Measurements from ENCODE around the gene NFE2. TPM values are rescaled to one million over a fixed set of nuclear protein-coding genes. Genes with fewer than 3 reads are reported as not detected.

Gene NFE2
- total RNA-seq, 1 experiment from 2014 or later = not detected

DNA sequence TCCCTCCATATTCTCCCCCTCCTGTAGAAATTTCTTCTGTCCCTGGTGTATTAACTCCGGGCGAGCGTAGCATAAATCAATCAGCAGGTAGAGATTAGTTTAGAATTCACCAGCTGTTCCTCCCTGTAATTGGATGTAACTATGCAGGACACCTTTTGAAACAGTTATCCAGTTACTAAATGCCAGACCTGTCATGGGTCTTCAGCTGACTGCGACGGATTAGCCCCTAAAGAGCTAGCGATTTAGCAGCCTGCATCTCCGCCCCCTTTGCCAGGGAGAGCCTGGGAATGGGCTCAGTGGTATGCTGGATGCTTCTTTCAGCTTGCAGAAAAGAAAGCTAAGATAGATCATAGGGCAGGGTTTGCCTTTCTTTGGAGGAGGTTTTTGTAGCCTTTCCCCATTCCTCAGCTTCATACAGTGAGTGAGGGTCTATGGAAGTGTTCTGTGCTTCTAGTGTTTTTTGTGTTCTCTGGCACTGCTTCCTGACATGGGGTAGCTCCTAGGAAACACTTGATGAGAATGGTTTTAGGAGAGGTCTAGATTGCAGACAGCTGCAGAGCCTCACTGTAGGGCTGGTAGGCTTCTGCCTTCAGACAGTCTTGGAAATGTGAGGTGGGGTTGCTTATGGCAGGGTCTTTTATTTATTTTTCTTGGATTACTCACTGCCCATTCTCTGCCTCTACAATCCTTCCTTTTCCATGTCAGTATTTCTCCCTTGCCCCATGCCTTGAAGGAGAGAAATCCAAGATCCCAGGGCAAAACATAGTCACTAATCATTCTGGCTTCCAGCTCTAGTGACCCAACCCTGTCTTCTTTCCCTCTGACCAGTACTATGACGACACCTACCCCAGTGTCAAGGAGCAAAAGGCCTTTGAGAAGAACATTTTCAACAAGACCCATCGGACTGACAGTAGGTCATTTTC is 40.8 kb upstream of the NFE2 start:
- H3K4me3 ChIP-seq (ENCODE audit: low read depth, low read length, poor library complexity, severe bottlenecking) = no peak overlapping the region
- ChIA-PET POLR2A (ENCODE audit: low non-redundant PET) (interaction anchor here (0.6 kb wide), 1 partner anchor 1665 kb away, joined by 5 read pairs; no protein-coding TSS in a partner anchor), CTCF (interaction anchor here (0.5 kb wide), 1 partner anchor 17 kb away, joined by 5 read pairs; the partner anchor contains the start of gene COPZ1)
- BruUV-seq (replicated peaks) = no TSS peak
- H3K27me3 ChIP-seq (replicated peaks; ENCODE audit: insufficient read depth, low read depth, low read length, poor library complexity) = no peaks in the 10 kb centered on the region
- no peak for DNase-seq (ENCODE audit: low spot score)
- H3K9me3 ChIP-seq (ENCODE audit: low read depth, low read length, poor library complexity, severe bottlenecking) = no peaks in the 10 kb centered on the region
- intact Hi-C loops (cut with micrococcal nuclease; ENCODE audit: unreplicated experiment) = no loop called here
- H3K4me1 ChIP-seq (ENCODE audit: insufficient read depth, low read length, poor library complexity, severe bottlenecking) = peaks cover 9% of the 10 kb centered on the region
- no peak overlapping the region for H3K27ac ChIP-seq (ENCODE audit: low read depth, low read length, poor library complexity, severe bottlenecking)
- no peak for TF ChIP-seq CTCF (conservative IDR thresholded peaks at IDR 0.05; ENCODE audit: low read depth, low read length)
- TF ChIP-seq EZH2 (IDR thresholded peaks at IDR 0.05; ENCODE audit: borderline replicate concordance, low read depth, low read length, poor library complexity, severe bottlenecking) = no peak
- H3K36me3 ChIP-seq (ENCODE audit: insufficient read depth, low read length, poor library complexity, severe bottlenecking) = peaks cover 44% of the 10 kb centered on the region

DNA sequence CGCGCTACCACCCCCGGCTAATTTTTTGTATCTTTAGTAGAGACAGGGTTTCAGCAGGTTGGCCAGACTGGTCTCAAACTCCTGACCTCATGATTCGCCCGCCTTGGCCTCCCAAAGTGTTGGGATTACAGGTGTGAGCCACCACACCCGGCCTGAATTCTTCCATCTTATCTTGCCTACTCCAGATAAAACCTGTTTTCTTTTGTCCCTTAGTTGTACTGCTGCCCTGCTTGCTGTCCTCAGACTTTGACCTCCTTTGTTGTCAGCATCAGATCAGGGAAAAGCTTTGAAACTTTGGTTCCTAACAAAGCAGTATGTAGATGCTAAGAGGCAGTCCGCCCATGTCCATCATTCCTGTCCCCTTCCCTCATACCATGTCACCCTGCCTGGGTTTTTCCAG is 40.0 kb upstream of the NFE2 start:
- Histone ChIP-seq H3K36me3 (ENCODE audit: insufficient read depth, low read length, poor library complexity, severe bottlenecking) (peaks cover 42% of the 10 kb centered on the region), H3K9me3 (ENCODE audit: low read depth, low read length, poor library complexity, severe bottlenecking) (no peaks in the 10 kb centered on the region), H3K4me3 (ENCODE audit: low read depth, low read length, poor library complexity, severe bottlenecking) (no peak overlapping the region), H3K4me1 (ENCODE audit: insufficient read depth, low read length, poor library complexity, severe bottlenecking) (peaks cover 11% of the 10 kb centered on the region), H3K27ac (ENCODE audit: low read depth, low read length, poor library complexity, severe bottlenecking) (no peak overlapping the region), H3K27me3 (replicated peaks; ENCODE audit: insufficient read depth, low read depth, low read length, poor library complexity) (no peaks in the 10 kb centered on the region)
- no TSS peak for BruUV-seq (replicated peaks)
- intact Hi-C loops (cut with micrococcal nuclease; ENCODE audit: unreplicated experiment) = no loop called here
- no peak for TF ChIP-seq CTCF (conservative IDR thresholded peaks at IDR 0.05; ENCODE audit: low read depth, low read length)
- TF ChIP-seq EZH2 (IDR thresholded peaks at IDR 0.05; ENCODE audit: borderline replicate concordance, low read depth, low read length, poor library complexity, severe bottlenecking) = no peak
- DNase-seq (ENCODE audit: low spot score) = no peak
- CTCF ChIA-PET = no interaction called here
- POLR2A ChIA-PET (ENCODE audit: low non-redundant PET) = no interaction called here

DNA sequence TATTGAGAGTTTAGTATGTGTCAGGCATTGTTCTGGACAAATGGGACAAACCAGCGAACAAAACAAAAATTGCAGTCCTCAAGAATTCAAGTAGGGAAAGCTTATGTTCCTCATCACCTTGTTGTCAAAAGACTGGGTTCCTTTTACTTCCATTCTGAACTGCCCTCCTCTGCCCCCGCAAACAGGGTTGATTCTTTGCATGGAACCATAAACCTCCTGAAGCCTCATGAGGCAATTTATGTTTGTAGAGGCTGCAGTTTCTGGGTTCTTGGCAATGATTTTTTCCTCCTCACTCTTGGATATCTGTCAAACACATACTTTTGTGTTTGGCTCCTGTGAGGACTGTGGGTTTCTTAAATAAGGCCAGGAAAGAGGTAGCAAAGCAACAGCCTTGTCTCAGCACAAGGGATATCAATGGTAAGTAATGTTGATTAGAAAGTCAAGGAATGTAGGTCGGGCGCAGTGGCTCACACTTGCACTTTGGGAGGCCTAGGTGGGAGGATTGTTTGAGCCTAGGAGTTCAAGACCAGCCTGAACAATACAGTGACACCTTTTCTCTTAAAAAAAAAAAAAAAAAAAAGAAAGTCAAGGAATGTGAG is 38.0 kb upstream of the NFE2 start:
- Histone ChIP-seq H3K4me3 (ENCODE audit: low read depth, low read length, poor library complexity, severe bottlenecking) (no peak overlapping the region), H3K27ac (ENCODE audit: low read depth, low read length, poor library complexity, severe bottlenecking) (no peak overlapping the region), H3K9me3 (ENCODE audit: low read depth, low read length, poor library complexity, severe bottlenecking) (no peaks in the 10 kb centered on the region), H3K36me3 (ENCODE audit: insufficient read depth, low read length, poor library complexity, severe bottlenecking) (peaks cover 31% of the 10 kb centered on the region), H3K27me3 (replicated peaks; ENCODE audit: insufficient read depth, low read depth, low read length, poor library complexity) (no peaks in the 10 kb centered on the region), H3K4me1 (ENCODE audit: insufficient read depth, low read length, poor library complexity, severe bottlenecking) (peaks cover 11% of the 10 kb centered on the region)
- no TSS peak for BruUV-seq (replicated peaks)
- no peak for DNase-seq (ENCODE audit: low spot score)
- TF ChIP-seq EZH2 (IDR thresholded peaks at IDR 0.05; ENCODE audit: borderline replicate concordance, low read depth, low read length, poor library complexity, severe bottlenecking) (no peak), CTCF (conservative IDR thresholded peaks at IDR 0.05; ENCODE audit: low read depth, low read length) (no peak)
- intact Hi-C loops (cut with micrococcal nuclease; ENCODE audit: unreplicated experiment) = no loop called here
- ChIA-PET POLR2A (ENCODE audit: low non-redundant PET) (interaction anchor here (0.6 kb wide), 1 partner anchor 14 kb away, joined by 6 read pairs; the partner anchor contains the start of gene COPZ1), CTCF (interaction anchor here (0.7 kb wide), 1 partner anchor 593 kb away, joined by 5 read pairs; no protein-coding TSS in a partner anchor)

All from A673 (cell line).